Thyroid gland (tissue), 4 donors: ENCODE data around the gene CYGB.

ENCODE experiments used
- POLR2A ChIP-seq, 2 donors: fragments of 450-650 bp; IDR thresholded peaks; one replicate each; pipeline ENCODE4 v1.6.1; 2017; ENCODE audit warnings: antibody characterized with exemption in 2 of 2, mild to moderate bottlenecking in 2 of 2, moderate library complexity in 1 of 2
- TF ChIP-seq, protein P1 (sequence below), 6 experiments: fragments of 200-600 bp in 3 of 6; fragments of 450-650 bp in 3 of 6; sonication (generic) in 3 of 6; IDR thresholded peaks; one replicate each; pipeline ENCODE4 v1.5.1; 2016 to 2019; ENCODE audit warnings: antibody characterized with exemption in 6 of 6, mild to moderate bottlenecking in 2 of 6, inconsistent platforms in 1 of 6, moderate library complexity in 1 of 6

- TF ChIP-seq, protein P1, sequence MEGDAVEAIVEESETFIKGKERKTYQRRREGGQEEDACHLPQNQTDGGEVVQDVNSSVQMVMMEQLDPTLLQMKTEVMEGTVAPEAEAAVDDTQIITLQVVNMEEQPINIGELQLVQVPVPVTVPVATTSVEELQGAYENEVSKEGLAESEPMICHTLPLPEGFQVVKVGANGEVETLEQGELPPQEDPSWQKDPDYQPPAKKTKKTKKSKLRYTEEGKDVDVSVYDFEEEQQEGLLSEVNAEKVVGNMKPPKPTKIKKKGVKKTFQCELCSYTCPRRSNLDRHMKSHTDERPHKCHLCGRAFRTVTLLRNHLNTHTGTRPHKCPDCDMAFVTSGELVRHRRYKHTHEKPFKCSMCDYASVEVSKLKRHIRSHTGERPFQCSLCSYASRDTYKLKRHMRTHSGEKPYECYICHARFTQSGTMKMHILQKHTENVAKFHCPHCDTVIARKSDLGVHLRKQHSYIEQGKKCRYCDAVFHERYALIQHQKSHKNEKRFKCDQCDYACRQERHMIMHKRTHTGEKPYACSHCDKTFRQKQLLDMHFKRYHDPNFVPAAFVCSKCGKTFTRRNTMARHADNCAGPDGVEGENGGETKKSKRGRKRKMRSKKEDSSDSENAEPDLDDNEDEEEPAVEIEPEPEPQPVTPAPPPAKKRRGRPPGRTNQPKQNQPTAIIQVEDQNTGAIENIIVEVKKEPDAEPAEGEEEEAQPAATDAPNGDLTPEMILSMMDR (IDR thresholded peaks at IDR 0.05), result no peak
- peak in 1 of 2 donors; percentile 52 for TF ChIP-seq POLR2A (IDR thresholded peaks at IDR 0.05)
Observed at GRCh38 chr17:76497979-76498875, 39.3 kb downstream of the CYGB start.
